OCI-M1 (cell line): Measurements from ENCODE around the gene XPC.

Source experiments
- DNase-seq: peaks from one replicate; lab custom pipeline; 2025; lab: John Stamatoyannopoulos, UW

The XPC gene

DNA sequence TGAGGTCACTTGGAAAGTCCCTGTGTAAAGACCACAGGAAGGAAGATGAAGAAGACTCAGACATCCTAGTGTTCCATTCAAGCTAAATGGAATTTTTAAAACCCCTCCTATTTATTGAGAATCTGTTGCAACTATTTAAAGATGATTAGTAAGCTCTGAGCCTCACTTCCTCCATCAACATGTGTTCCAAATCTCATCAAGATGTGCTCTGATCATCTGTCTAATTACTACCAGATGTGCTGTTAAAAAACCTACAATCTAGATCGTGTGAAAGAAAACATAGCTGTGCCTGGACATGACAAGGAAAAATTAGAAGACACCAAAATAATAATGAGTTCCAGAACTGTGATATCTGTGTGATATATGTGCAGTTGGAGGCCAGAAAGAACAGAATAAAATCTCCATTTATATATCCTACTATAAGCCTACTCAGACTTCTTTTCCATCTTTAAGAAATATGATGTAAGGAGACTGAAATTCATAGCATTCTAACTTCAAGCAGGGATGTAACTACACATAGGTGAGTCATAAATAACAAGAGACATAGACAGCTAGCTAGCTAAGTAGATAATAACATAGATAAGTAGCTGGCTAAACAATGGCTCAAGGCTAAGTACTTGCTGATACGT lies 7.8 kb downstream of the XPC start:
- DNase-seq = no peak

DNA sequence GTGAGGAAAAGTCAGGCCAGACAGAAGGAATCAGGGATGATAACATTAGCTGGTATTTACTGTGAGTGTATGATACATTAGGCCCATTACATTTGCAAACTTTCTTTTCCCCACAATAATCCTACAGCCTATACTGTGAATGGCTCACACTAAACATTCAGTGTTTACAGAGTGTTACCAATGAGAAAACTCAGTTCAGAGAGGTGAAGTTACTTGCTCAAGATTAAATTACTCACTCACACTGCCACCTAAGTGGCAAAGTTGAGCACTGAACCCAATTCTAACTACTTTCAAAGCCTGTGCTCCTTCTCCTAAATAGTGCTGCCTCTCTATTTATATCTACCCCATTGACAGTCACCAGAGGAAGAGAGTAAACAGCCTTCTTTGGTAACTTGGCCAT lies 8.5 kb downstream of the XPC start:
- no peak for DNase-seq

DNA sequence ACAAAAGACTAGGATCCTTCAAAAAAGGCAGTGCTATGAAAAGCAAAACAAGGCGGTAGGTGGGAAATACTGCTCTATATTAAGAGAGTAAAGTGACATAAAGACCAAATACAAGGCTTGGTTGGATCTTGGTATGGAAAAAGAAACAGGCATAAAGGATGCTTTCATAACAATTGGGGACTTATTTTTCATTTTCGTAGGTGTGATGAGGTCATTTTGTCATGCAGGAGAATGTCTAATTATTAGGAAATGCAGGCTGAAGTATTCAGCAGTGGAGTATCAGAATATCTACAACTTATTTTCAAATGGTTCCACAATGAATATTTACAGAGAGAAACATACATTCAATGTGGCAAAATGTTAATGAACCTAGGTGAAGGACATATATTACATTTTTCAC lies 9.0 kb downstream of the XPC start:
- DNase-seq = no peak

DNA sequence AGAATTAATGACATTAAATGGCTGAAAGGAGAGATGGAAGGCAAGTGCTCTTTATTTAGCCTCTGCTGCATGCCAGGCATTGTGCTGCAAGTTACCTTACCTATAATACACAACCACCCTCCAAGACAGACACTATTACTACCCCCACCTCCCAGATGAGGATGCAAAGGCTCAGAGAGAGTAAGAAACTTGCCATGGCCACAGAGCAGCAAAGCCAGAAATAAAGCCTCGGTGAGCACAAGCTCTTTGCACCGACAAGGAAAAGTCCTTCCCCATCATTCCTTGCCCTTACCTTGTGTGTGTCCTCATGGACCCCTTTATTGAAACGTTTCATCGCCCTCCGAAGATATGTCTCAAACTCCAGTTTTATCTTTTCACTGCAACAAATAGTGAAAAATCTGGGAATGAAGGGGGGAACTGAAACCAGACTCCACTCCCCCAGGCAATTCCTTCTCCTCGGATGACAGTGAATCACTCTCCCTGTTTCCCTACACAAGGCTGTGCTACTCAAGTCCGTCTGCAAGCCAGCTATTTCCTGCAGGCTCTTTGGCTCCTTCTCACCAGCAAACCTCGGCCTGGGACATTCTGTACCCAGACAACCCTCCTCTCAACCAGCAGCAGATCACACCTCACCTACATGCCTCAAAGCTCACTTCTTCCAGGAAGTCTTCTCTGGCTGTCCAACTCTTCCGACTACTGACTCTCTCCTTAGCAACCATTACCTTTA lies 11.4 kb downstream of the XPC start:
- DNase-seq = no peak

DNA sequence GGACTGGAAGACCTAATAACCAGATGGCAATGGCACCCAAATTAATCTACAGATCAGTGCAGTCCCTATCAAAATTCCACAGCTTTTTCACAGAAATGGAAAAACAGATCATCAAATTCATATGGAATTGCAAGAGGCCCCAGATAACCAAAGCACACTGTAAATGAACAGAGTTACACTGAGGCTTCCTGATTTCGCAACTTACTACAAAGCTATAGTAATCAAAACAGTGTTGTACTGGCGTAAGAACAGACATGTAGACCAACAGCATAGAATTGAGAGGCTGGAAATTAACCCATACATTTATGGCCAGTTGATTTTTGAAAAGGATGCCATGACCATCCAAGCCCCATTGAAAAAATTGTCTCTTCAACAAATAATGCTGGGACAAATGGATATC lies 16.2 kb downstream of the XPC start:
- no peak for DNase-seq

DNA sequence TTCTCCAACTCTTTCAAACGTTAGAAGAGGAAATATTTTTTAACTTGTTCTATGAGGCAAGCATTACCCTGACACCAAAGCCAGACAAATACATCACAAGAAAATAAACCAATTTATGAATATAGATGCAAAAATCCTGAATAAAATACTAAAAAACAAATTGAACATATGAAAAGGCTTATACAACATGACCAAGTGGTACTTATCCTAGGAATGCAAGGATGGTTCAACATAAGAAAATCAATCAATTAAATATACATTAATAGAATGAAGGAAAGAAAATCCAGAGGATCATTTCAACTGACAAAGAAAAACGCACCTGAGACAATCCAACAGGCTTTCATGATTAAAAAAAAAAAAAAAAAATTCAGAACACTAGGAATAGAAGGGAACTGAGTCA lies 17.1 kb downstream of the XPC start:
- DNase-seq = no peak

DNA sequence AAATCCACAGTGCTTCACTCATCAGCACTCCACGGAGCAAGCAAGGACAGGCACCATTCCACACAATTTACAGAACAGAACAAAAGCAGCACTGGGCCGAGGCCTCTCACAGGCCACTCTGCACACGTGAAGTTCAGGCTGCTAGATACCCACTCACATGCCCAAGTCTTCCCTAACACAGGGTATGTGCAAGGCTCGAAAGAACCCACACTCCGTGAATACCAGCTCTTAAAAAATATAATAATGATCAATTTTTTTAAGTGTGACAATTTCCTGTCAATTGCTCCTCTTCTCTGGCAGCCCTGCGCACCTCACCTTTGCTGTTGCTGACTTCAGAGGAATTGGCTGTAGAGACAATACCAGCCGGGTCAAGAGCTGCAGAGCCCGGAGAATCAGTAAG lies 19.0 kb downstream of the XPC start:
- DNase-seq = no peak

- DNase-seq = no peak
These were observed 20.0 kb downstream of the XPC start for GRCh38 chr3:14158370-14158769.

- DNase-seq = no peak
These were observed 20.4 kb downstream of the XPC start for GRCh38 chr3:14157951-14158350.

GRCh38 chr3:14156843-14157561 lies 21.4 kb downstream of the XPC start:
- no peak for DNase-seq

- DNase-seq = no peak
These were observed 22.2 kb downstream of the XPC start for GRCh38 chr3:14156201-14156600.

GRCh38 chr3:14154895-14155440 lies 23.4 kb downstream of the XPC start:
- no peak for DNase-seq

DNA sequence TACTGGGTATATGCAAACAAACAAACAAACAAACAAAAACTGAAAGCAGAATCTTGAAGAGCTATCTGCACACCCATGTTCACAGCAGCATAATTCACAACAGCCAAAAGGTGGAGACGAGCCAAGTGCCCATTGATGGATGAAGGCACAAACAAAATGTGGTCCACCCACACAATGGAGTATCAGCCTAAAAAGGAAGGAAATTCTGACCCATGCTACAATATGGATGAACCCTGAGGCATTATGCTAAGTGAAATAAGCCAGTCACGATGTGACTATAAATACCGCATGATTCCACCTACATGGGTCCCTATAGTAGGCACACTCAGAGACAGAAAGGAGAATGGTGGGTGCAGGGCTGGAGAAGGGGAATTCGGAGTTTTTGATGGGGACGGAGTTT lies 24.1 kb downstream of the XPC start:
- no peak for DNase-seq

DNA sequence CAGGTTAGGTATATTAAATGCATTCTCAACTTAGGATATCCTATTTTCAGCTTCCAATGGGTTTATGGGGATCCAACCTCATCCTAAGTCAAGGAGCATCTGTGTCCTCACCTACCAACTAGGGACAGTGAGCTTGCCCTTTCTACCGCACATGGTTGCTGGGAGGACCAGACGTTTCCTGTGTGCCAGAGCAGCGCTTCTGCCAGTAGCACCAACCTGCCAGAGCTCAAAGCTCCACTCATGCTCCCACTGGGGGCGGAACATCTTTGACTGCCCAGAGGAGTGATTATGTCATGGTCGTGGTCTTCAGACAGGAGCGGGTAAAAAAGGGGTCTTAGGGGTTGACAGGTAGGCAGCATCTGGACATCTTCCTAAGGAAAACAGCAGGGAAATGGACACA lies 24.7 kb downstream of the XPC start:
- no peak for DNase-seq

GRCh38 chr3:14152963-14153355 lies 25.4 kb downstream of the XPC start:
- DNase-seq = no peak

- DNase-seq = peak; percentile 2
These were observed 26.0 kb downstream of the XPC start for GRCh38 chr3:14152233-14152962.

- DNase-seq = no peak
These were observed 26.8 kb downstream of the XPC start for GRCh38 chr3:14151471-14152083.

- DNase-seq = no peak
These were observed 27.7 kb downstream of the XPC start for GRCh38 chr3:14150491-14151230.

GRCh38 chr3:14150078-14150477 lies 28.3 kb downstream of the XPC start:
- DNase-seq = no peak

GRCh38 chr3:14148041-14148985 lies 30.1 kb downstream of the XPC start:
- DNase-seq = no peak
